Measurements from ENCODE around the gene ADGRV1.

DNA sequence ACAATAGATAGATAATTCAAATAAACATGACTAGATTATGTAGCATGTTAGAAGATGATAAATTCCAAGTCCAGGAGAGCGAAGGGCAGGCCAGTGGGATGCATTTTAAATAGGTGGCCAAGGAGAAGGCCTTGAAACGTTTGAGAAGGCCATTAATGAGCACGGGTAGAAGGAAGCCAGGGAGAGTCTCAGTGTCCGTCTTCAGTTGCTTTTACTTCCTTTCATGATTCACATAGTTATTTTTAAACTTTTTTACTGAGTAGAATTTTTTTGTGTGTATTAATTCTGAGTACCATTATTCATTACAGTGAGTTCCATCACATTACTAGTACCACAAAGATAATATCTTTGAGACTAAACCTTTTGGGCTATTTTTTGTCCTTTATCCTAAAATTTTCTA, 565.3 kb downstream of the ADGRV1 start:
- TF ChIP-seq EZH2 (IDR thresholded peaks at IDR 0.05; ENCODE audit: insufficient read depth, low read length) (no peak), CTCF (IDR thresholded peaks at IDR 0.05; ENCODE audit: insufficient read depth, low read depth, low read length) (no peak)
